Muscle of leg (tissue), 11 donors: ENCODE results near the gene PYGM. TPM values are rescaled to one million over a fixed set of nuclear protein-coding genes. Genes with fewer than 3 reads are reported as not detected.
A peak's percentile ranks its signal among the peaks of the same experiment; 100 is the strongest.

ENCODE experiments used
- DNase-seq: peaks from one replicate; pipeline ENCODE4 v3.0.0; 2013
- H3K27ac ChIP-seq: one replicate; pipeline ENCODE4 v1.5.1; 2013; ENCODE audit warnings: mild to moderate bottlenecking, low read length, control low read depth
- H3K27me3 ChIP-seq: one replicate; pipeline ENCODE4 v1.6.1; 2013; ENCODE audit warnings: low read length; ENCODE audit not compliant: control insufficient read depth, insufficient read depth
- H3K36me3 ChIP-seq: one replicate; pipeline ENCODE4 v1.6.1; 2013; ENCODE audit warnings: low read length; ENCODE audit not compliant: control insufficient read depth, insufficient read depth
- H3K4me1 ChIP-seq: one replicate; pipeline ENCODE4 v1.6.1; 2013; ENCODE audit warnings: low read length; ENCODE audit not compliant: control insufficient read depth, insufficient read depth
- H3K4me3 ChIP-seq: one replicate; pipeline ENCODE4 v1.5.1; 2013; ENCODE audit warnings: low read length, control low read depth
- H3K9me3 ChIP-seq: replicated peaks from 2 replicates; pipeline ENCODE4 v1.6.1; 2013; ENCODE audit warnings: low read depth, low read length; ENCODE audit not compliant: control insufficient read depth
- WGBS: methylation state at CpG from one replicate; pipeline ENCODE4 v1.1.5; 2013; ENCODE audit warnings: missing lambda C conversion rate; ENCODE audit not compliant: insufficient coverage; 5-methylcytosine and 5-hydroxymethylcytosine counted together
- polyA plus RNA-seq, 8 donors: library from polyadenylated mRNA; unstranded; fragments of 120-200 nt; gene quantifications; one replicate each; pipeline versions ENCODE4 v1.2.1 to v1.2.3, GENCODE V29; 2013; ENCODE audit warnings: inconsistent platforms in 1 of 8, low replicate concordance in 1 of 8; ENCODE audit not compliant: insufficient read length in 8 of 8, insufficient read depth in 1 of 8
- total RNA-seq: library from RNA; stranded (reverse); fragments of 120-200 nt; gene quantifications from one replicate; pipeline ENCODE4 v1.2.4, GENCODE V29; 2013

PYGM gene
- total and polyA plus RNA-seq, 9 donors: 60.3 to 328 (median 182) TPM

DNA sequence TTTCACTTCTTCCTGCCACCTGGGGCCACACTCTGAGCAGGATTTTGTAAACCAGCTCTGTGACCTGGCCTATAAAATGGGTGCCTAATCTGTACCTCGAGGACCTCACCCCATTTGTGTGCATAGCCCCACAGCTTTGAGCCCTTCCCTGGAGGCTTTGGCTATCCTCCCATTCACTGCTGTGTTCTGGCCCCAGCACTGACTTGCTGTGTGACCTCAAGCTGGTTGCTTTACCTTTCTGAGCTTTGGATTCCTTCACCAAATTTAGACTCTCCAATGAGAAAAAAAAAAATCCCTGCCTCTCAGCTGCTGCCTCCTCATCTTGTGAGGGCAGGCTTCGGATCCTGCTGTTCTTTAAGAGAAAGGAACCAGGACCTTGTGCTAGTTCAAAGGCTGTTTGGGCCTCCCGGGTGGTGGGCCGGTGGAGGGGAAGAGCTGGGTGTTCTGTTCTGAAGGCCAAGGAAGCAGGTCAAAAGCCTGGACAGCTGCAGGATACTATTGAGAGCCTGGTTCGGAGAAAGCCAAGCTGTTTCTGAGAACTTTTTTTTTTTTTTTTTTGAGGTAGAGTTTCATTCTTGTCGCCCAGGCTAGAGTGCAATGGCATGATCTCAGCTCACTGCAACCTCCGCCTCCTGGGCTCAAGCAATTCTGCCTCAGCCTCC, 1.1 kb upstream of the PYGM start:
- 45% methylated on average over 4 of the region's 7 CpGs for WGBS
- Histone ChIP-seq H3K27me3 (no peaks in the 10 kb centered on the region), H3K27ac (peak overlapping the region; percentile 95), H3K4me1 (peaks cover 67% of the 10 kb centered on the region), H3K9me3 (no peaks in the 10 kb centered on the region), H3K36me3 (peaks cover 56% of the 10 kb centered on the region), H3K4me3 (no peak overlapping the region)
- peak; percentile 54 for DNase-seq

GRCh38 chr11:64759131-64759721, 548 bp downstream of the PYGM start:
- peaks cover 66% of the 10 kb centered on the region for H3K4me1 ChIP-seq
- peak overlapping the region; percentile 41 for H3K4me3 ChIP-seq

DNA sequence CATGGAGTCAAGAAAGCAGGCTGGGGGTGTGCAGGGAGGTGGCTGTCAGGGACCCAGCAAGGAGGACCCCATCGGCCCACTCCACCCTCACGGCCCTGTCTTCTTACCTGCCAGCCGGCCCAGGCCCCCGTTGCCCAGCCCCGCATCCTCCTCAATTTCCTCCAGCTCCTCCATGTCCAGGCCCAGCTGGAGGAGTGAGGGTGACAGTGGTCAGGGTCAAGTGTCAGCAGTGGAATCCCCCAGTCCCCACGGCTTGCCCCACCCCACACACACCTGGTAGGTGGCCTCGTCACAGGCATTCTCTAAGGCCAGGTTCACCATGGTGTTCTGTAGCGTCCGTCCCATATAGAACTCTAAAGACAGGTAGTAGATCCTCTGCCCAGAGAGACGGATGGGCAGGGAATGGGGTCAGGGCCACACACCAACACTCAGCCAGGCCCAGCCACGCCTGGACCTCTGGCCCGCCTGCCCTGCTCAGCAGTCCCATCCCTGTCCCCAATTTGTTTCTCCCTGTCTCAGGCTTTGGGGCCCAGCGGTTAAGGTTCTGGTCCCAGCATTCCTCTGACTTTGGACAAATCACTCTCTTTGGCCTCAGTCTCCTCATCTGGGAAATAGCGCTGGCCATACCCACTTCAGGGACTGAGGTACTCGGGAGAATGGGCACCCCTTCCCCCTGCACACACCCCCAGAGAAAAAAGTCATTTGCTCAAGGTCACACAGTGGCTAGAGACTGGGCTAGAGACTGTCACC, 1.3 kb downstream of the PYGM start:
- Histone ChIP-seq H3K27ac (peak overlapping the region; percentile 62), H3K27me3 (no peaks in the 10 kb centered on the region), H3K4me3 (peak overlapping the region; percentile 41), H3K4me1 (peaks cover 59% of the 10 kb centered on the region), H3K9me3 (no peaks in the 10 kb centered on the region), H3K36me3 (peaks cover 51% of the 10 kb centered on the region)
- WGBS: 84% methylated on average over 6 of the region's 15 CpGs
- DNase-seq: no peak

More at GRCh38 chr11:64759131-64759721, 548 bp downstream of the PYGM start:
- no peaks in the 10 kb centered on the region for H3K27me3 ChIP-seq
- DNase-seq: peak; percentile 50
- H3K36me3 ChIP-seq: peaks cover 54% of the 10 kb centered on the region
- H3K9me3 ChIP-seq: no peaks in the 10 kb centered on the region
- peak overlapping the region; percentile 95 for H3K27ac ChIP-seq
- WGBS: 40% methylated on average over 18 of the region's 21 CpGs

GRCh38 chr11:64757549-64758329, 2.0 kb downstream of the PYGM start:
- Histone ChIP-seq H3K4me3 (no peak overlapping the region), H3K27me3 (no peaks in the 10 kb centered on the region), H3K4me1 (peaks cover 55% of the 10 kb centered on the region), H3K27ac (no peak overlapping the region), H3K36me3 (peaks cover 48% of the 10 kb centered on the region), H3K9me3 (no peaks in the 10 kb centered on the region)
- DNase-seq: no peak
- 72% methylated on average over 14 of the region's 19 CpGs for WGBS

GRCh38 chr11:64755681-64756361, 4.0 kb downstream of the PYGM start:
- DNase-seq: no peak
- WGBS: 83% methylated on average over 4 of the region's 13 CpGs
- H3K27me3 ChIP-seq: no peaks in the 10 kb centered on the region
- H3K36me3 ChIP-seq: peaks cover 59% of the 10 kb centered on the region
- no peak overlapping the region for H3K27ac ChIP-seq
- no peaks in the 10 kb centered on the region for H3K9me3 ChIP-seq
- H3K4me3 ChIP-seq: no peak overlapping the region
- peaks cover 45% of the 10 kb centered on the region for H3K4me1 ChIP-seq

- Histone ChIP-seq H3K36me3 (peaks cover 65% of the 10 kb centered on the region), H3K4me1 (peaks cover 38% of the 10 kb centered on the region), H3K27ac (no peak overlapping the region), H3K27me3 (no peaks in the 10 kb centered on the region), H3K9me3 (no peaks in the 10 kb centered on the region), H3K4me3 (no peak overlapping the region)
- DNase-seq: no peak
- WGBS: 90% methylated on average over 21 of the region's 21 CpGs
Observed at GRCh38 chr11:64754919-64755662, 4.7 kb downstream of the PYGM start.

DNA sequence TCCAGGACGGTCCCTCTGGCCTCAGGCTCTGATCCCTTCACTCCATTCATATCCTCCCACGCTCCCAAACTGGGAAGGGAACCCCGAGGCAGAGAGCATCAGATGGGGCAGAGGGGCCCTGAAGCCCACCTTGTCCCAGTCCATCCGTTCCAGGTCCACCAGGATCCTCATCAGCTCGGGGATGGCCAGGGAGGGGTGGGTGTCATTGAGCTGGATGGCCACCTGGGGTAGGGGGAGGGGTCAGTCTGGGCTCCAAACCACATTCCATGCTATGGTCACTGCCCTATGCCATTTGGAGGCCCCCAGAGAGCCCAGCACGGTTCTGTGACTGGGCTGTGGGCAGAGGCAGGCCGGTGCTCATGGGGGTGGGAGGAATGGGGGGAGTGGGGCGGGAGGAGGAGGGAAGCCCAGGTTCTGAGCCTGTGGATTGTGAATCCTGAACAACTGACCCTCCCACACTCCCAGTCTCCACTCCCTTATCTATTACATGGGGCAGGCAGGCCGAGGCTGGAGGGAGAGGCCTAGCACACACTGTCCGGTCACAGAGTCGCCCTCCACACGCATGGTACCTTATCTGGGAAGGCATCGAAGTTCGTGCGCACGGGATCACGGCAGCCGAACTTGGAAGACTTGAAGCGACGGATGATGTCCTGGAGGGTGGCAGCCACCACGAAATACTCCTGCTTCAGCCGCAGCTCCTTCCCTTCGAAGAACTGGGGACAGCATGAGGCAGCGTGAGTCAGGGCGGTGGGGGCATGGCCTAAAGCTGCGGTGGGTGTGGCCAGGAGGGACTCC, 5.5 kb downstream of the PYGM start:
- Histone ChIP-seq H3K4me3 (no peak overlapping the region), H3K4me1 (peaks cover 30% of the 10 kb centered on the region), H3K9me3 (no peaks in the 10 kb centered on the region), H3K27ac (no peak overlapping the region), H3K27me3 (no peaks in the 10 kb centered on the region), H3K36me3 (peaks cover 66% of the 10 kb centered on the region)
- no peak for DNase-seq
- 81% methylated on average over 18 of the region's 26 CpGs for whole genome bisulfite sequencing

DNA sequence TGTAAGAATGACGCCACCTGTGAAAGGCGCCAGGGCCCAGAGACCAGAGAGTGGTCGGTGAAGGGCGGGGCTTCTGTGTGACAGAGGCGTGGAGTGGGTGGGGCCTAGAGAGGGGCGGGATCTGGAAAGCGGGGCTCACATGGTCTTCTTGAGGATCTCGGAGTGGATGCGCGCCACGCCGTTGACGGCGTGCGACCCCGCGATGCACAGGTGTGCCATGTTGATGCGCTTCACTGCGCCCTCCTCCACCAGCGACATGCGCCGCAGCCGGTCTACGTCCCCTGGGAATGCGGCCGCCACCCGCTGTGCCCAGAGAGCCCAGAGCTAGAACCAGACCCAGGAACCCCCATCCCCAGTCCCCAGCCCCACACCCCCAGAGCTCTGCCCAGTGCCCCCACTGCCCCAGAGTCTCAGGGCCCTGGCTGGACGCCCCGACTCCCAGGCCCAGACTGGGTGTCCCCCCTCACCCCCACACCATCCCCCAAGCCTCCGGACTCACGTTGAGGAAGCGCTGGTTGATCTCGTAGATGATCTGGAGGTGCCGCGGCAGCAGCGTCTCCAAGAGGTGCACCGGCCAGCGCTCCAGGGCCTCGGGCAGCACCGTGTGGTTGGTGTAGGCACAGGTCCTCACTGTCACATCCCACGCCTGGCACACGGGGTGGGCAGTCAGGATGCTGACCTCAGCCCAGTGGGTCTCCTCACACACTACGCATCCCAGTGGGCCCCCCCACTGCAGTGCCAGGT, 6.2 kb downstream of the PYGM start:
- Histone ChIP-seq H3K36me3 (peaks cover 66% of the 10 kb centered on the region), H3K4me3 (no peak overlapping the region), H3K4me1 (peaks cover 22% of the 10 kb centered on the region), H3K9me3 (no peaks in the 10 kb centered on the region), H3K27me3 (no peaks in the 10 kb centered on the region), H3K27ac (no peak overlapping the region)
- no peak for DNase-seq
- WGBS: 92% methylated on average over 29 of the region's 43 CpGs
